ENCODE results near the gene NSUN6. TPM values are rescaled to one million over a fixed set of nuclear protein-coding genes. Genes with fewer than 3 reads are reported as not detected.
"Not testable (repeated sequence)": the region's sequence is repeated elsewhere in the genome, so short reads cannot be mapped to it uniquely, and the experiment has no call there.

NSUN6 gene
- total RNA-seq, 4 donors from 2014 or later, result 7.3 to 17.8 (median 7.9) TPM

GRCh38 chr10:18607503-18608378 lies 43.6 kb downstream of the NSUN6 start:
- ATAC-seq (ENCODE audit: low FRiP score), result no peak
- no peak for TF ChIP-seq CTCF (IDR thresholded peaks at IDR 0.05)

GRCh38 chr10:18606051-18606695 lies 45.2 kb downstream of the NSUN6 start:
- DNase-seq (ENCODE audit: low spot score), result no peak

More at GRCh38 chr10:18607503-18608378, 43.6 kb downstream of the NSUN6 start:
- DNase-seq (ENCODE audit: low spot score), result no peak

GRCh38 chr10:18601321-18601720 lies 50.1 kb downstream of the NSUN6 start:
- no peak for DNase-seq (ENCODE audit: low spot score)
- TF ChIP-seq CTCF (IDR thresholded peaks at IDR 0.05), result no peak
- ATAC-seq (ENCODE audit: low FRiP score), result no peak

More at GRCh38 chr10:18606051-18606695, 45.2 kb downstream of the NSUN6 start:
- no peak for ATAC-seq (ENCODE audit: low FRiP score)
- TF ChIP-seq CTCF (IDR thresholded peaks at IDR 0.05), result no peak

GRCh38 chr10:18599392-18599791 lies 52.0 kb downstream of the NSUN6 start:
- ATAC-seq (ENCODE audit: low FRiP score) (no peak), DNase-seq (ENCODE audit: low spot score) (no peak)
- TF ChIP-seq CTCF (IDR thresholded peaks at IDR 0.05), result no peak

GRCh38 chr10:18594574-18595156 lies 56.7 kb downstream of the NSUN6 start:
- no peak for DNase-seq (ENCODE audit: low spot score)
- TF ChIP-seq CTCF (IDR thresholded peaks at IDR 0.05), result no peak
- ATAC-seq (ENCODE audit: low FRiP score), result no peak

GRCh38 chr10:18591141-18591540 lies 60.2 kb downstream of the NSUN6 start:
- DNase-seq (ENCODE audit: low spot score); ATAC-seq (ENCODE audit: low FRiP score): not testable (repeated sequence)

GRCh38 chr10:18586637-18587036 lies 64.8 kb downstream of the NSUN6 start:
- ATAC-seq (ENCODE audit: low FRiP score); DNase-seq (ENCODE audit: low spot score): not testable (repeated sequence)

Measured in omental fat pad (tissue), 4 donors.